ENCODE results near the gene SLC8B1.

GRCh38 chr12:113278633-113279032 lies 56.3 kb downstream of the SLC8B1 start:
- TF ChIP-seq CTCF (IDR thresholded peaks at IDR 0.05) (no peak), ZFX (IDR thresholded peaks at IDR 0.05; ENCODE audit: borderline replicate concordance) (no peak)
